Stimulated activated naive CD4-positive, alpha-beta T cell treated with Interleukin-2 at 50 U/mL for 16 hours (primary cell): ENCODE data around the gene TRIM72.
A peak's percentile ranks its signal among the peaks of the same experiment; 100 is the strongest.
"Not testable (repeated sequence)": the region's sequence is repeated elsewhere in the genome, so short reads cannot be mapped to it uniquely, and the experiment has no call there.

Source experiments
- DNase-seq: peaks from one replicate; lab custom pipeline; 2025; lab: John Stamatoyannopoulos, UW

Gene TRIM72

GRCh38 chr16:31256466-31256865 is 42.5 kb downstream of the TRIM72 start:
- DNase-seq, result no peak

DNA sequence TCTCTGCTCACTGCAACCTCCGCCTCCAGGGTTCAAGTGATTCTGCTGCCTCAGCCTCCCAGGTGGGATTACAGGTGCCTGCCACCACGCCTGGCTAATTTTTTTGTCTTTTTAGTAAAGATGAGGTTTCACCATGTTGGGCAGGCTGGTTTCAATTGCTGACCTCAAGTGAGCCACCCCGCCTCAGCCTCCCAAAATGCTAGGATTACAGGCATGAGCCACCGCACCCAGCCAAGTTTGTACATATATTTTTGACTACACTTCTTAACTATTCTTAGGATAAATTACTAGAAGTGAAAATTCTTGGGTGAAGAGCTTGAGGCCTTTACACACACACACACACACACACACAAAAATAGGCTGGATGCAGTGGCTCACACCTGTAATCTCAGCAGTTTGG is 44.4 kb downstream of the TRIM72 start:
- no peak for DNase-seq

DNA sequence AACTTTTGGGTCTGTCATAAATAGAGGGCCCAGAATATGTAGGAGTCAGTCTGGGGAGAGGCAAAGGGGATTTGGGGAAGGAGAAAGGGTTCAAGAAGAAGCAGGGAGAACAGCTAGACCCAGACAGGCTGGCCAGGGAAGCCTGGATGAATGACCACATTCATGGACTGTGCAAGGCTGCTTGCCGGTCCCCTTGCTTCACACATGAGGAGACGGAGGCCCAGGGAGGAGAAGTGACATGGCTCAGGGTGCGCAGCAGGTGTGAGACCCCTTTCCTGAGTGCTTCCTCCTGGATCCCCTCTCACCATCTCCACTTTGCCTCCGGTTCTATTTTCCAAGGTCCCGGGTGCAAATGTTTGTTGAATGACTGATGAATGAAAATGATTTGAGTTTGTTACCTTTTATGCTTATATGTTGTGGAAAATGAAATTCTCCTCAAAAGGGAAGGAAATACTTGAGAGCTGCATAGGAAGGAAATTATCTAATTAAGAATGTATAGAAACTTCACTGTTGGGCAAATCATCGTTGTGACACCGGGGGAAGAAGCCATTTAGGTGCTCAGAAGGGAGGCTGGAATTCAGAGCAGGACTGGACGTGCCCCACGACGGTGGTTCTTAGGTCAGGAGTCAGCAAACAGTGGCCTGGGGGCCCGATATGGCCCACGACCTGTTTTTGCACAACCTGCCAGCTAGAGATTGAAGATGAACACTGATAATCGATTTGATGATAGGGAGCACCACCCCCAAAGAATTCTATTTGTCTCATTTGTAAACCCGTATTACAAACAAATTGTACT is 46.4 kb downstream of the TRIM72 start:
- no peak for DNase-seq

DNA sequence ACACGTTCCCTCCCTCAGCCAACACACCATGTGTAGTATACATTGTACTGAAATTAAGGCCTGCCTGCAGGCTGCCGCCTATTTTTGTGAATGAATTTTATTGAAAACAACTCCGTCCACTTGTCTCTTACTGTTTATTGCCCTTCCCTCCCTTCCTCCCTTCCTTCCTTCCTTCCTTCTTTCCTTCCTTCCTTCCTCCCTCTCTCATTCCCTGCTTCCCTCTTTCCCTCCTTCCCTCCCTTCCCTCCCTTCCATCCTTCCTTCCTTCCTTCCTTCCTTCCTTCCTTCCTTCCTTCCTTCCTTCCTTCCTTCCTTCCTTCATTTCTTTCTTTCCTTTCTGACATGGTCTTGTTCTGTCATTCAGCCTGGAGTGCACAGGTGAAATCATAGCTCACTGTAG is 48.2 kb downstream of the TRIM72 start:
- DNase-seq, result no peak

- peak; percentile 65 for DNase-seq
Observed at GRCh38 chr16:31265329-31266245, 51.7 kb downstream of the TRIM72 start.

DNA sequence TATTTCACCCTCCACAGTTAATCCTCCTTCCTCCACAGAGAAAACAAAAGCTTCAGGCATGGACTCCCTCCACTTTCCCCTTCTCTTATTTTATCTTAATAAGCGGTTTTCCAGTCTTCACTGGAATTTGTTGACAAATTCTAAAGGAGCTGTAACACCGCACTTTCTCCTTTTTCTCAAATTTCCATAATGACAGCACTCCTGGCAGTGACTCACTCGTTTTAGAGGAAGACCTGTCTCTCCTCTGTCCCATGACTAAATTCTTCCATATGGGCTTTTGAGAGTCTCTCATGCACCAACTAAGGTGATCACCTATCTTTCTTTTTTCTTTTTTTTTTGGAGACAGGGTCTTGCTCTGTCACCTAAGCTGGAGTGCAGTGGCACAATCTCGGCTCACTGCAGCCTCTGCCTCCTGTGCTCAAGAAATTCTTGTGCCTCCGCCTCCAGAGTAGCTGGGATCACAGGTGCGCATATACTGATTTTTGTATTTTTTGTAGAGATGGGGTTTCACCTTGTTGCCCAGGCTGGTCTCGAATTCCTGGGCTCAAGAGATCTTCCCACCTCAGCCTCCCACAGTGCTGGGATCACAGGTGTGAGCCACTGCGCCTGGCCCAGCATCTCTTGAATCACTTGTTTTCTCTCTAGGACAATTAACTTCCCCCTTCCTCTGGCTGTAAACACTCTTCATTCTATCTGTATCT is 53.6 kb downstream of the TRIM72 start:
- no peak for DNase-seq

DNA sequence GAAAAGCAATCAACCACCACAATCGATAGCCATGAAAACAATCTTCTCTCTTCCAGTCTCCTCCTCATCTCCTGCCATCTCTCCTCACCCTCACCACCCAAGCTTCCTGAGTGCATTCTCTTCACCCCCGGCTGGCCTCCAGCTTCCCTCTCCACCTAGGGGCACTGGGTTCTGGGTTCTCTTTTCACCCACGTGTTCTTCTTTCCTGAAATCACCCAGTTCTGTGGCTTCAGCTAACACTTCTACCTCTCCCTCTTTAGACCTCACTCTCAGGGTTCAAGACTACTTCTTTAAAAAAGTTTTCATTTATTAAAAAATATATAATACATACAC is 54.1 kb downstream of the TRIM72 start:
- no peak for DNase-seq

GRCh38 chr16:31268891-31269290 is 55.0 kb downstream of the TRIM72 start:
- DNase-seq, result no peak

GRCh38 chr16:31269541-31269940 is 55.6 kb downstream of the TRIM72 start:
- DNase-seq, result no peak

DNA sequence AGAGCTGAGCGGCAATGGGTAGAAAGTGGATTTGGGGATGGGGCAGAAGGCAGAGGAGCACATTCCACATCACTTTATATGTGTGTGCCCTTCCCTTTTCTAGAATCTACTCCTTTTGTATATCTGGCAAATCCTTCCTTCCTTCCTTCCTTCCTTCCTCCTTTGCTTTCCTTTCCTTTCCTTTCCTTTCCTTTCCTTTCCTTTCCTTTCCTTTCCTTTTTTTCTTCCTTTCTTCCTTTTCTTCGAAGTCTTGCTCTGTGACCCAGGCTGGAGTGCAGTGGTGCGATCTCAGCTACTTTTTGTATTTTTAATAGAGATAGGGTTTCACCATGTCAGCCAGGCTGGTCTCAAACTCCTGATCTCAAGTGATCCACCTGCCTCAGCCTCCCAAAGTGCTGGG is 56.1 kb downstream of the TRIM72 start:
- DNase-seq, result not testable (repeated sequence)

DNA sequence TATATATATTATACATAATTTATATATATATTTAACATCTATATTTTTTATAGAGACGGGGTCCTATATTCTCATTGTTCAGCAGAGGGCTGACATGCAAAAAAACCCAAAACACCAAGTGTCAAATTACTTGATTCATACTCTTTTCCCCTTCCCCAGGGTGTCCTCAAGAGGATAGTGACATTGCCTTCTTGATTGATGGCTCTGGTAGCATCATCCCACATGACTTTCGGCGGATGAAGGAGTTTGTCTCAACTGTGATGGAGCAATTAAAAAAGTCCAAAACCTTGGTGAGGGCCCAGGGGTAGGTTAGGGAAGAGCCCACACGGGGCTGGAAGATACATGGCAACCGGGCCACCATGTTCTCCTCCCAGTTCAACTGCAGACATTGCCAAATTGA is 56.9 kb downstream of the TRIM72 start:
- no peak for DNase-seq

DNA sequence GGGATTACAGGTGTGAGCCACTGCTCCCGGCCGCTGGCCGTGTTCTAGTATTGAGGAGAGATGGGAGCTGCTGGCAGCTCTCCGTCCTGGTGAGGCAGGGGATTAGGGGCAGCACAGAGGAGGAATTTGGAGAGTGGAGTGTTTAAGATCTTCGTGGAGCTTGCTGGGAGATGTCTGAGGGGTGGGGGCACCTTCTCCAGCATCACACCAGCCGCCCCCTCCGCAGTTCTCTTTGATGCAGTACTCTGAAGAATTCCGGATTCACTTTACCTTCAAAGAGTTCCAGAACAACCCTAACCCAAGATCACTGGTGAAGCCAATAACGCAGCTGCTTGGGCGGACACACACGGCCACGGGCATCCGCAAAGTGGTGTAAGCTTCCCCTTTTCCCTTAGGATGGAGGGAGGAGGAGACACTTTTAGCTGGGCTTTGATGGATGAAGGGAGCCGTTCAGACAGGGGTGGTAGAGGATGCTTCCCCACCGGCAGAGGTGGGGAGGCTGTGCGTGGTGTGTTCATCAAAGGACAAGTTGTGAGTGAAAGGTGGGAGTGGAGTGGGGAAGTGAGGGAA is 57.8 kb downstream of the TRIM72 start:
- no peak for DNase-seq

DNA sequence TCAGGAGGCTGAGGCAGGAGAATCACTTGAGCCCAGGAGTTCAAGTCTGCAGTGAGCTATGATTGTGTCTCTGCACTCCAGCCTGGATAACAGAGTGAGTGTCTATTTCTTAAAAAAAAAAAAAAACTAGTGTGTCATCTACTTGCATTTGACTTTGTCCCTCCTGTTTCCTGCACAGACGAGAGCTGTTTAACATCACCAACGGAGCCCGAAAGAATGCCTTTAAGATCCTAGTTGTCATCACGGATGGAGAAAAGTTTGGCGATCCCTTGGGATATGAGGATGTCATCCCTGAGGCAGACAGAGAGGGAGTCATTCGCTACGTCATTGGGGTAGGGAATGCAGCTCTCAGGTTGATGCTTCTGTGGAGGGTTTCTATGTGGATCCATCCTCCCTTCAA is 59.3 kb downstream of the TRIM72 start:
- DNase-seq, result no peak

GRCh38 chr16:31273676-31274075 is 59.8 kb downstream of the TRIM72 start:
- DNase-seq, result no peak

DNA sequence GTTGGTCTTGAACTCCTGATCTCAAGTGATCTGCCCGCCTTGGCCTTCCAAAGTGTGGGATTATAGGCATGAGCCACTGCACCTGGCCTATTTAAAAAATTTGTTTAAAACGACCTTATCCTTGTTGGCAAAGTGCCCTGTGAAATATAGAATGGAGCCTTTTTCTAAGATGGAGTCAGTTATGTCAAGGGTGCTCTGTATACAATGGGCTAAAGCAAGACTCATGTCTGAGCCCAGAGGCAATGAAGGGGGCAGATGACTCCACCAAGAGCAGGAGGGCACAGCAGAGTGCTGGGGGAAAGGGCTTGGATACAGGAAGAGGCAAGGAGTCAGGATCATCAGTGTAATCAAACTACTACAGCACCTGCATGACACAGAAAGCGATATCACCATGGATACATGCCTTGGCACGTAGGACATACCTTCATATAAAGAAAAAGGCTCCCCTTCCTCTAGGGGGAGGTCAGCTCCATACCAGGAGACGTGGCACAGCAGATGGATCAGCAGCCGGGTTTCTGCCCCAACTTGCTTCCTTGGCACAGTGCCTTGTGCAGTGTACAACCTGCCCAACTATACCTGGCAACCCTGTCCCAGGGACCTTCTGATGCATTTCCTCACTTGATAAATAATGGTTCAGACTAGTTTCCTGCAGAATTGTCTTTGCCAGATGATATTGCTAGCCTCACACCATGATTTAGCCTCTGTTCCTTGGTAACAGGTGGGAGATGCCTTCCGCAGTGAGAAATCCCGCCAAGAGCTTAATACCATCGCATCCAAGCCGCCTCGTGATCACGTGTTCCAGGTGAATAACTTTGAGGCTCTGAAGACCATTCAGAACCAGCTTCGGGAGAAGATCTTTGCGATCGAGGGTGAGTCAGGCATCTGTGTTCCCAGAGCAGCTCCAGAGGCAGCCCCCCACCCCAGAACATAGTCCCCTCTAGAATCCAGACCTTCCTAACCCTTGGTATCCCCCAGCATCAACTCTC is 61.2 kb downstream of the TRIM72 start:
- no peak for DNase-seq

DNA sequence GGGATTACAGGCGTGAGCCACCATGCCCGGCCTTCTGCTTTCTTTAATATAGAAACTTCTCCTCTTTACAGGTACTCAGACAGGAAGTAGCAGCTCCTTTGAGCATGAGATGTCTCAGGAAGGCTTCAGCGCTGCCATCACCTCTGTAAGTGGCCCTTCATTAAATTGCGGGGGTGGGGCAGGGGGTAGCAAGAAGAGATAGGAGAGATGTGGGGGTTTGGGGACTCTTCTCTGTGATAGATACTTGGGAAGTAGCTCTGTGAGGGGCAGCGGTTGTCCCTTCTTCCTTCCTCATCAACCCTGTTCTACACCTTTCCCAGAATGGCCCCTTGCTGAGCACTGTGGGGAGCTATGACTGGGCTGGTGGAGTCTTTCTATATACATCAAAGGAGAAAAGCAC is 62.7 kb downstream of the TRIM72 start:
- DNase-seq, result no peak

GRCh38 chr16:31277659-31278260 is 63.8 kb downstream of the TRIM72 start:
- DNase-seq, result no peak

- not testable (repeated sequence) for DNase-seq
Observed at GRCh38 chr16:31278853-31279252, 64.9 kb downstream of the TRIM72 start.
